ENCODE measurements around the gene TBX18.

Gene TBX18

DNA sequence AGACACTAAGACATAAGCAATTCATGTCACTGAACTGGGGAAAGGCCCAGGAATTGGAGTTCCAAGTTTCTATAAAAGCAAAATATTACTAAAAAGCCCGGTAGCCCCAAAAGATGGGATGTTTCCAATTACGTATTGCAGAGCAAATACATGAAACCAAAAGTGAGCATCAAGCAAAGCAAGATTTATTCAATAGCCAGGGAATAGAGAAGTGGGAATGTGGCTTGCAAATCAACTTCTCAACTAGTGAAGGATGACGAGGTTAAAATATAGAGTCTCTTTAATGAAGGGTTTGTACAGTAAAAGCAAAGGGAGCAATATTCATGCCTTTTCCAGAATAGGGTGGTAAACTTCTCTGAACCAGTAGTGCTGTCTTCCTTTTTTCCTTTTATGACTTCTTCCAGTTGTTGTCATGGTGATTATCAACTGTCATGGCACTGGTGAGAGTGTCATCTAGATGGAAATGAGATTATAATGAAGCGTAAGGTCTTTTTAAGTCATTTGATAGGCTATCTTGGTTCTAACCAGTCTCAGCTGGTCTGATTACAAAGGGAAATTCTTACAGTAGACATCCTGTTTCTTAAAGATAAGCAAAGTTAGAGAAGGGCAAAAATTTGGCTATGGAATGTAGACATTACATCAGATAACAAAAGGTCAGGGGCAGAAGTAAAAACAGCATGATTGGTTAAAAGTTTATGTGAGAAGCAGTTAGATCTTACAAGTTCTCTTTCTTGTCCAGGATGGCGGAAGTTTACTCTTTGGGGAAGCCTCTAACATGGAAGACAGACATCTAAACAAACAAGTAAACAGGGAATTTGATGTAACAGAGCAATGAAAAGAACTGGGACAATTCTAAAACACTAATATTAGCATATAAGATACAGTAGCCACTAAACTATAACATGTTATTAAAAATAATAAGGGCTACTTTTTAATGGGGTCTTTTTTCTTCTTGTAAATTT lies 96.9 kb downstream of the TBX18 start:
- no peak for DNase-seq

DNA sequence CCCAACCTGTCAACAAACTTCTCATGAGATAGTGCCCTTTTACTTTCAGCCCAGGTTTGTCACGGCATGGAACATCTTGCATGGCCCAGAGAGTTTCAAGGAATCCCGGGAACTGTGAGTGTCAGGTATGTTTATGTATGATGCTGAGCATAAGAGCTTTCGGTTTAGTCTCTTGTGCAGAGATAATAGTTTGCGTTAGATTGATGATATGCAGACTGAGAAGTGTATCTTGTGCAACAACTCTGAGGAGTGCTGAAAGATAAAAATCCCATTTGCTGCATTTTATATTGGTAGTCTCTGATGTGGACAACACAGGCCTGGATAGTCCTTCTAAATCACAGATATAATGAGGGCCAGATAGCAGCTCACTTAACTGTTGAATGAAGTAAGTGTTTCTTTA lies 99.0 kb downstream of the TBX18 start:
- no peak for DNase-seq

DNA sequence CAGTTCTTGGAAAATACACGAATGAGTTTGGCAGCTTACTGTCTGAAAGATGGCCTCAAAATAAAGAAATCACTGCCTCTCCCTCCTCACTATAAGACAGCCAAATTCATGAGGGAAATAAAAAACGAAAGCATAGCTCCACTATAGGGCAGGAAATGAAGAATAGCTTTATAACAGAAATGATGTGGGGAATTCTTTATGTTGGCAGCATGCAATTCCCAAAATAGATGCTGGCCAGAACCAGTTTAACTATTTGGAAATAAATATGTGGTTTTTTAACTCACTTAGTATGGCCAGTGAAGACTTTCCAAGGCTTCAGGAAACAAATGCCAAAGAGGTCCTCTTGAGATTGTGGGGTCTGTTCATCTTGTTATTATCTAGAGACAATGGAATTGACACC lies 100.5 kb downstream of the TBX18 start:
- no peak for DNase-seq

DNA sequence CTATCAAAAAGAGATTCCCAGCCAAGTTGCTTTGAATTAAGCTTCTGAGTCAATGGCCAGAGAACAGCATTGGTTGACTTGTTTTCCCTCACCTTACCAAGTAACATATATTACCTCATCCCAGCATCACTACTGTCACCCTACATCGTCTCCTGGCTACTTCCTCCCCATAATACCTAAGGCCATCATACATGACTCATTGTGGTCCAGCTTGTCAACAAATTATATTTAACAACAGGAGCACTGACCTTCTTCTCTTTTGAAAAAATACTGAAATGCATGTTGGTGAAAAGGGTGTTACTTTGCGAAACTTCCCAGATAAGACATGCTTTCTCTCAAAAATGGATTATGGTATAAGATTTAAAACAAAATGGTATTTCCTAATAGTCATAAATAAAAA lies 106.9 kb downstream of the TBX18 start:
- DNase-seq = no peak

DNA sequence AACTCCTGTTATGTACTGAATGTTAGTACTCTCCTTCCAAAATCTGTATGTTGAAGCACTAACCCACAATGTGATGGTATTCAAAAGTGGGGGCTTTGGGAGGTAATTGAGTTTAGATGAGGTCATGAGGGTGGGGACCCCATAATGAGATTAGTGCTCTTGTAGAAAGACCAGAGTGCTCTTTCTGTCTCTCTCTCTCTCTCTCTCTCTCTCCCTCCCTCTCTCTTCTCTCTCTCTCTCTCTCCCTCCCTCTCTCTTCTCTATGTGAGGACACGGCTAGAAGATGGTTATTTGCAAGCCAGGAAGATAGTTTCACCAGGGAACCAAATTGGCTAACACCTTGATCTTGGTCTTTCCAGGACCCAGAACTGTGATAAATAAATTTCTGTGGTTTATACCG lies 107.4 kb downstream of the TBX18 start:
- DNase-seq = no peak

DNA sequence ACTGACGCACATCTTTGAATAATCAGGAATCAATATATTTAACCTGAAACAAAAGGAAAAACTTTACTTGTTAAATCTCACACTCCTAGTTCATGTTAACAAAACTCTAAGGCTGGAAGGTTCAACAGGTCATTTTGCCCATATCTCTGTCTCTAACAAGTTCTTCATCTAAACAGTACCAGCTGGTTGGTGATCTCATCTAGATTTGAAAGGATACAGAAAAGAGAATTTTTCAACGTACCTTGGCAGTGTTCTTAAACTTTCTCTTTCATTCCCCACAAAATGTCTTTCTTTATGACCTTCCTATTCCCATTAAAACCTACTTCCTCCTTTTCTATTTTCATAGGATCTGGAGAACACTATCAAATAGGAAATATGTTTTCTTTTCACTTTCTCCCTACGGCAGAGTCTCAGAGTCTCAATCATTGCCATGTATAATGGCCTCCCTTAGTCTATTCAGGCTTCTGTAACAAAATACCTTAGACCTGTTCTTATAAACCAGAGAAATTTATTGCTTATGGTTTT lies 111.3 kb downstream of the TBX18 start:
- DNase-seq = no peak

DNA sequence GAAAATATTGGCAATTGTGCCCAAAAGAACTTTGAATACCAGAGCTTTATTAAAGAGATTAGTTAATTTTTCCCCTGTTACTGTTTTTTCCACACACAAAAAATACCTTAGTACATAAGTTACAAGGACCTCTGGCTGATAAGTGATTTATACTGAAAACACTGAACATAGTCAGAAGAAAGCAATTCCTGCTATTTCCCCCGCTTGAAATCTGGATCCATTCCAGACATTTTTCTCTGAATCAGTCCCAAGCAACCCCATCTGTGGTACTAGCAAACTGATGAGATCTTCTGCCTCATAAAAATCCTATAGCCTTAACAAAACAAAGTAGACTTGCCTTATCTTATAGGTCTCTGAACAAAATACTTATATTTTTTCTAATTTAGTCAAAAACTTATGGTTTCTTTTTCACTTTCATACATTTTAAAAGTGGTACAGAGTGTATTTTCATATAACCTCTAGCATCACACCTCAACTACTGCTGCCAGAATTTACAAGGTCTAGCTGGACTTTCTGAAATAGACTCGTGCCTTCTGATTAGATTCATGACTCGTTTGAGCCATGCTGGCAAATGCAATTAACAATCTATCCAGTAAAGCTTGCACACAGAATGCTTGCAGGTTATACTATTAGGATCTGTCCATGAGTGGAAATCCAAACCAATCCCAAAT lies 111.9 kb downstream of the TBX18 start:
- DNase-seq = no peak

DNA sequence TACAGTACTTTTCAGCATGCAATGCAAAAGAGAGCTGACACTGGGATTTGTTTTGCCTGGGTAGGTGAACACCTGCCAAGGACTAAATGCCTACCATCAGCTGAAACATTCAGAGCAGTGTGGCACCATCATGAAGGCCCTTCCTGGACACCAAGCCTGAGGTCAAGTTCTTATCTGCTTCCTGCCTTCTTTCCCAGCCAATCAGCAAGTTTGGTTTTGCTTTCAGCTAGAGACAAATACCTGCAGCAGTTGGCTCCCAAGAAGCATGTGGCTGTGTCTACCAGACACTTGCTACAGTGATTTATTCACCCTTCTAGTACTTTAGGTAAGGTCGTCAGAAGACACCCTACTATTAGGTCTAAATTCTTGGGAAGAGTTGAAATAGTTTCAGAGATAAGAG lies 112.8 kb downstream of the TBX18 start:
- no peak for DNase-seq

DNA sequence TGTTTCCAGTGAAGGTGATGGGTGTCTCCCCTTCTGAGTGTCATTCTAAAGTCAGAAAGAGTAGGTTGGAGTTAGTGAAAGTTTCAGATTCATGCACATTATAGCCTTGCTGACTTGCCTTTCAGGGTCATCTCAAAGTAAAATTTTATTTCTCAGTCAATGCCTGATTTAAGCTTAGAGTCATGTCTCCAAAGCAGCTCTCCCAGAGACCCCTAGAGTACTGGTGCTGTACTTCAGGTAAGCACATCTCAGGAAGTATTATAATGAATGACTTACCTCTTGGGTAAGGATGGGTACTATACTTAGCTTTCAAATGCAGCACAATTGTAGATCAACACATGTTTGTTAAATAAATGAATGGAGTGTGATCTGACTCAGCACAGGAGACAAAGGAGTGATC lies 116.0 kb downstream of the TBX18 start:
- DNase-seq = no peak

DNA sequence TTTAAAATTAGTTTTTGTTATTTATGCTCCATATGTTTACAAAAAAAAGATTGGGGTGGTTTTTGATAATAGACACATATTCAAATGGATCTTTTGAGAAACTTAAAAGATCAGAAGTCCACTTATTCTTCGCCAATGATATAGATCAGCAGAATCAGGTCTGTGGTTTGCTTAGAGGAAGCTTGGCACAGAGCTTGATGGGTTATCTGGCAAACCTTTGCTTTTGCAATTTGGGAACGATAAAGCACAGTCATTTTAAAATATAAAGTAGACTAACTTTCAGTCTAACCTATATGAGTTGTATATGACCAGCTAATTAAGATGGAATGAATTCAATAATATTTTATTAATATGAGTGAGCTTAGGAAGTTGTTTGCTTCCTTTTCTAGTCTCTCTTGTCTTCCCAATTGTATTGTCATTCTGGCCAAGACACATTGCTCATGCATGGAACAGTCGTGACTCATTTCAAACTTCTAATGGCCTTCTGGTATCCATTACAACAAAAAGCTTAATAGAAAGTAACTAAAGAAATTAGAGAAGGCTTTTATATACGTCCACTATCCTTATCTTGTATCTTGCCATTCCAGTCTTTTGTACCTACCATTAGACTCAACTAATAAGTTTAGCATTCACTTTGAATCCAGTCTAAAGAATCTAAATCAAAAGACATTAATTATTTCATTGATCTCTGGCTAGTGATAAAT lies 118.7 kb downstream of the TBX18 start:
- DNase-seq = no peak

DNA sequence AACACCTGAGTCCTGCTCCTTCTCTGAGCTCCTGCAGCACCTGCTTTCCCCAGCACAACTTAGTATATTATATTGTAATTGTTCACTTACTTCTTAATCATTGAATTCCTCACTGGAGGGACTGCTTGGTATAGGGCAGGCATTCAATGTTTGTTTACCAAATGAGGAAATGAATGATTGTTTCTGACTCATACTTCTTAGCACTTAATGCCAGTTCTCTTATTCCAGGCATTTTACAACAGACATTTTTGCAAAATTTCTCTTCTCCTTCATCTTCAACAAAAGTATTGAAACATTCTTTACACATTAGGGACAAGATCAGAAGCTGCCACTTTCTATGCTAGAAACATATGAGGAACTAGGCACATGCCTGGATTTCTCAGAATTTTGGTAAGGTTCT lies 119.4 kb downstream of the TBX18 start:
- no peak for DNase-seq

DNA sequence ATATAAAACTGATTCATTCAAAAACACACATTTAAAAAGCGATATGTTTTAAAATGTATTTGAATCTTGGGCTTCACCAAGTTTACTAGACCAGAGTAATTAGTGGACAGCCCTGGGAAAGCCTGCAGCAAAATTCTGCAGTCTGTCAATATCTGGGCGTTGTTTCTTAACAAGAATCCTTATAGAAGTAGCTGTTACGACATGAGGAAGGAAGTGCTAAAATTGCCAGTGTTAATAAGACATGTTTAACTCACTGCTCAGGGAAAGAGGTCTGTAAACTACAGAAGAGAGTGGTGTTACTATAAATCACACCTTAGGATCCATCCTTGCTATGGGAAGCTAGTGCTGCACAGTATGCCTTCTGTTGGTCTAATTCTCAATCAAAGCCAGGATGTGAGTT lies 120.6 kb downstream of the TBX18 start:
- no peak for DNase-seq

DNA sequence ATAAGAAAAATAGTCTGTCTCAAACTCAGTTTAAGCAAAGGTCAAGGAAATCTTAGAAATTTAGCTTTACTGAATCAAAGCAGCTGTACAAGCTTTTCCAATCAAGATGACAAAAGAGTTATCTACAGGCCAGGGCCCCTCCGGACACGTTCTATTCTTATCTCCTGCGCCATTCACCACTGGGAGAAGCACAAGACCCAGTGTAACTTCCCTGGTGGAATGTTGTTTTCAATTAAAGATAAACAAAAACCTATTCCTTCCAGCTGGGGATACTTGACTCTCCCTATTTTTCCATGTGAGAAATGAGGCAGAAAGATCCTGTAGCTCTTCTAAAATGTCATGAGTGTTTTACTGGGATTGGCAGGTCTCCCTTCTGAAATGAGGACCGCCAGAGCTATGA lies 123.3 kb downstream of the TBX18 start:
- no peak for DNase-seq

DNA sequence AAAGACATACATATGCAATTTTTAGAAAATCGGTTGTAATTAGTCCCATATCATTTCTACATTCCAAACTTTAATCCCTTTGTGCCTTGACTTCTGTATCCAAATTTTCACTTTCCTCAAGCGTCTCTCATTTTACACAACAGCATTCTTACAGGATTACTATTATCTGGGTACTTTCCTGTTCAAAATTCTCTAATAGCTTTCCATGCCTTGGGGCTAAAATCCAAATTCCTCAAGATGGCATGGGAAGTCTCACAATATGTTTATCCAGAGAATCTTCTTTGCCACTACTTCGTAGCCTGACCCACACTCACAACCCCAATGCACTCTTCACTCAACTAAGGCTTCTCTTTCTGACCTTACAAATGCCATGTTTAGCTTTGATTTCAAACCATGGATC lies 125.0 kb downstream of the TBX18 start:
- DNase-seq = no peak

DNA sequence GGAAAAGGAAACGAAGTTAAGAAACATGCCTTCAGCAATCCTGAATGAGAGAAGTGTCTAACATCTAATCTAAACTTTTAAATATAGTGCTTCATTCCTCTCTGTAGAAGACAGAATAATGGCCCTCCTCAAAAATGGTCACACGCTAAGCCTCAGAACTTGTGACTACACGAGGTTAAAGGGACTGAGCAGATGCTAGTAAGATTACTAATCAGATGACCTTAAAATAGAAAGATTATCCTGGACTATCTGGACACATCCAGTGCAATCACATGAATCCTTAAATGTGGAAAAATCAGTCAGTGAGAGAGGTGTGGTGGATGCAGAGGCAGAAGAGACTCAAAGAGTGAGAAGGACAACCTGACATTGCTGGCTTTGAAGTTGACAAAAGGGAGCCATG lies 126.1 kb downstream of the TBX18 start:
- no peak for DNase-seq
